Karpas-422 (cell line): ENCODE results near the gene MAD2L2. TPM values are rescaled to one million over a fixed set of nuclear protein-coding genes. Genes with fewer than 3 reads are reported as not detected.
A peak's percentile ranks its signal among the peaks of the same experiment; 100 is the strongest.

Experiments
- DNase-seq: peaks from one replicate; pipeline ENCODE4 v3.0.0-alpha.2; 2015
- H2AFZ ChIP-seq: fragments of 200-600 bp; sonication (generic); 2 replicates; pipeline ENCODE4 v1.6.1; 2014; ENCODE audit warnings: antibody characterized with exemption, low read length, mixed read lengths
- H3K27ac ChIP-seq: fragments of 200-600 bp; sonication (generic); 2 replicates; pipeline ENCODE4 v1.5.1; 2014; ENCODE audit warnings: mild to moderate bottlenecking, low read length, moderate library complexity
- H3K27me3 ChIP-seq: fragments of 200-600 bp; sonication (generic); 2 replicates; pipeline ENCODE4 v1.6.1; 2014; ENCODE audit warnings: low read length, mixed read lengths
- H3K36me3 ChIP-seq: fragments of 200-600 bp; sonication (generic); 2 replicates; pipeline ENCODE4 v1.6.1; 2014; ENCODE audit warnings: low read length, mixed read lengths; ENCODE audit not compliant: insufficient read depth
- H3K4me1 ChIP-seq: fragments of 200-600 bp; sonication (generic); 2 replicates; pipeline ENCODE4 v1.6.1; 2014; ENCODE audit warnings: mild to moderate bottlenecking, low read length, mixed read lengths
- H3K4me2 ChIP-seq: fragments of 200-600 bp; sonication (generic); 2 replicates; pipeline ENCODE4 v1.6.1; 2014; ENCODE audit warnings: low read length, low read depth, mild to moderate bottlenecking; ENCODE audit not compliant: poor library complexity, severe bottlenecking
- H3K4me3 ChIP-seq: fragments of 200-600 bp; sonication (generic); 2 replicates; pipeline ENCODE4 v1.5.1; 2014; ENCODE audit warnings: mild to moderate bottlenecking, antibody characterized with exemption, low read length, mixed read lengths
- H3K79me2 ChIP-seq: fragments of 200-600 bp; sonication (generic); 2 replicates; pipeline ENCODE4 v1.6.1; 2014; ENCODE audit warnings: mild to moderate bottlenecking, low read length, mixed read lengths
- H3K9ac ChIP-seq: fragments of 200-600 bp; sonication (generic); 2 replicates; pipeline ENCODE4 v1.6.0; 2014; ENCODE audit warnings: low read length
- H3K9me2 ChIP-seq: fragments of 200-600 bp; sonication (generic), shearing (Covaris generic); replicated peaks from 2 replicates; pipeline ENCODE4 v1.6.0; 2014; ENCODE audit warnings: mild to moderate bottlenecking, low read length, moderate library complexity; ENCODE audit not compliant: insufficient read depth
- H3K9me3 ChIP-seq: fragments of 300-700, 200-600 bp; sonication (generic); 2 replicates; pipeline ENCODE4 v1.6.1; 2014; ENCODE audit warnings: low read length, mixed read lengths
- H4K20me1 ChIP-seq: fragments of 200-600 bp; sonication (generic); 2 replicates; pipeline ENCODE4 v1.6.1; 2014; ENCODE audit warnings: mild to moderate bottlenecking, antibody characterized with exemption, low read length, low read depth; ENCODE audit not compliant: insufficient read depth
- total RNA-seq: library from RNA; depleted of rRNA; stranded (reverse); fragments of >200 nt; shearing (Covaris generic); gene quantifications from 2 replicates; pipeline ENCODE4 v1.2.3, GENCODE V29; 2014; ENCODE audit warnings: low replicate concordance; rRNA removed

The MAD2L2 gene
- 89.3 and 117 TPM in 2 replicates for total RNA-seq

DNA sequence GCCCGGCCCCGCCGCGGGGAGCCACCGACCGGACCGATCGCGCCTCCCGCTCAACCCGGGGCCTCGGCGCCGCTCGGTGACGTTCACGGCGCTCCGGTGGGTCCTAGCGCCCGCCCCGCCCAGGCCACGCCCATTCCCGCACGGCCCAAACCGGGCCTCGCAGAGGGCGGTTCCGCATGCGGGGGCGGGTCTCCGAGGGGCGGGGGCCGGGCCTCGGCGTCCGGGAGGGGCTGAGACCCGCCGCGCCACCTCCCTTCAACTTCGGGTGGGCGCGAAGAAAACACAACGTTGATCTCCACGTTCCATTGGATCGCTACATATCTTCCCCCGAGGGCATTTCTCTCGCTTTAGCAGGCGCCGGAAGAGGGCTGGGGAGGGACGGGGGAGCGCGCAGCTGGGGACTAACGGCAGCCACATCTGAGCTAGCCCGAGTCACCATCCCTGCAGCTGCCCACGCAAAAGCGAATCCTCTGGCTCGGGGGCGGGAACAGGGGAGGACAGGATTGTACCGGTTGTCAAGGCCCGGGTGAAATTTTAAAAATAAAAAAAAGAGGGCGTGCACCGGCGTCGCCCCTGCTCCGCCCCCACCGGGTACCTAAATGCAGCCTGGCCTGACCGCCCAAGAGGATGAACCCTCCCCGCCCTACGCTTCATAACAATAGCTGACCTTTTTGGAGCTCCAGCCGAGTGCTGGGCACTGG lies at the start of gene MAD2L2:
Gene MAD2L2 (minus strand): TSS at position 78 of the 701 bp plus-strand sequence. CDS start 547 bp downstream, outside the sequence.
- Histone ChIP-seq H3K27ac (peak within 1 kb of the TSS; percentile 91), H3K4me3 (peak within 1 kb of the TSS; percentile 95), H2AFZ (peak within 1 kb of the TSS; percentile 98), H3K79me2 (peaks cover 15% of the 10 kb centered on the region), H3K4me2 (peak within 1 kb of the TSS; percentile 90), H3K9me3 (no peaks in the 10 kb centered on the region), H3K36me3 (no peaks in the 10 kb centered on the region), H3K27me3 (no peaks in the 10 kb centered on the region), H3K4me1 (peaks cover 50% of the 10 kb centered on the region), H3K9me2 (no peaks in the 10 kb centered on the region), H4K20me1 (no peaks in the 10 kb centered on the region), H3K9ac (peak within 1 kb of the TSS; percentile 94)
- peak; percentile 94 for DNase-seq

GRCh38 chr1:11730429-11730891 lies 49.5 kb upstream of the MAD2L2 start:
- H3K4me3 ChIP-seq = no peak overlapping the region
- peak overlapping the region; percentile 52 for H3K9ac ChIP-seq
- H3K4me2 ChIP-seq = peak overlapping the region; percentile 28
- H4K20me1 ChIP-seq = no peaks in the 10 kb centered on the region
- H3K36me3 ChIP-seq = no peaks in the 10 kb centered on the region
- no peaks in the 10 kb centered on the region for H3K79me2 ChIP-seq
- H2AFZ ChIP-seq = peak overlapping the region; percentile 76; the same call in 1 of the 2 replicates
- no peaks in the 10 kb centered on the region for H3K9me3 ChIP-seq
- peaks cover 9% of the 10 kb centered on the region for H3K4me1 ChIP-seq
- no peaks in the 10 kb centered on the region for H3K9me2 ChIP-seq
- no peaks in the 10 kb centered on the region for H3K27me3 ChIP-seq
- peak; percentile 68 for DNase-seq
- no peak overlapping the region for H3K27ac ChIP-seq

DNA sequence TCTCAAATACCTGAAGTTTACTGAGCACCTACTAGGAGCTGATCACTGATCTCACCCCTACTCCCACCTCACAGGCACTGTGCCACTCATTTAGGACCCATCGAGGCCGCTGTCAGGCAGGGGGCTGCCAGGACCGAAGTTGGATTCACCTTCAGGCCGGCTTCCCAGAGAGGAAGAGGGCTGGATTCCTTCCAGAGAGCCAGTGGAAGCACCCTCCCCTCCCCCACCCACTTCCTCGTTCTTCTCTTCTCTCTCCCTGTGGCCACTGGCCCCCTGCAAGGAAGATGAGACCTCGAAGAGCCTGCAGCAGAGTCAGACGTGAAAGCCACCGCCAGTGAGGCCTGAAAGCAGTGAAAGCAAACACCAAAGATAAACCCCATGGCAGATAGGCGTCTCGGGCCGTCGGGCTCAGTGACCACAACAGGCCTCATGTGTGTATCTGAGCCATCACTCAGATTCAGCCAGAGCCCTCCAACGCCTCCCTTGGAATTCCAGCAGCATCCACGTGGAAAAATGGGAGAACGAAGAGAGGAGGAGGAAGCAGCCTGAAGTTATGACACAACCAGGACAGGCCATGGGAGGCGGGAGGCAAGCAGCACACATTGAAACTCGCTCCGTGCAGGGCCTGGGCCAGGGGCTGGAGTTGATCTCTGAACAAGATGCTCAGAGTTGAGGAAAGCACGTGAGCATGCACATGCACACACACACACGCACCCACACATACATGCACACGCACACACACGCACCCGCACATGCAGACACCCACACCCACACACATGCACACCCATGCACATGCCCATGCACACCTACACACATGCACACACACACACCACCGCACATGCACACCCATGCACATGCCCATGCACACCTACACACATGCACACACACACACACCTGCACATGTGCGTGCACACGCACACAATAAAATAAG lies 48.8 kb upstream of the MAD2L2 start:
- Histone ChIP-seq H3K9ac (no peak overlapping the region), H3K4me1 (peaks cover 9% of the 10 kb centered on the region), H3K4me2 (no peak overlapping the region), H3K9me3 (no peaks in the 10 kb centered on the region), H3K27me3 (no peaks in the 10 kb centered on the region), H3K4me3 (no peak overlapping the region), H2AFZ (no peak overlapping the region; the same call in 1 of the 2 replicates), H4K20me1 (no peaks in the 10 kb centered on the region), H3K9me2 (no peaks in the 10 kb centered on the region), H3K79me2 (no peaks in the 10 kb centered on the region), H3K36me3 (no peaks in the 10 kb centered on the region), H3K27ac (no peak overlapping the region)
- no peak for DNase-seq

- Histone ChIP-seq H3K9ac (no peak overlapping the region), H3K36me3 (no peaks in the 10 kb centered on the region), H3K4me1 (peaks cover 9% of the 10 kb centered on the region), H3K9me3 (no peaks in the 10 kb centered on the region), H3K27me3 (no peaks in the 10 kb centered on the region), H3K27ac (no peak overlapping the region), H3K4me3 (no peak overlapping the region), H3K4me2 (no peak overlapping the region), H4K20me1 (no peaks in the 10 kb centered on the region), H3K79me2 (no peaks in the 10 kb centered on the region), H3K9me2 (no peaks in the 10 kb centered on the region), H2AFZ (no peak overlapping the region)
- DNase-seq = no peak
These were observed 48.2 kb upstream of the MAD2L2 start for GRCh38 chr1:11729155-11729497.

- no peak overlapping the region for H2AFZ ChIP-seq
- no peaks in the 10 kb centered on the region for H3K9me2 ChIP-seq
- no peaks in the 10 kb centered on the region for H3K79me2 ChIP-seq
- no peaks in the 10 kb centered on the region for H3K36me3 ChIP-seq
- H3K27ac ChIP-seq = no peak overlapping the region
- no peaks in the 10 kb centered on the region for H3K9me3 ChIP-seq
- peaks cover 9% of the 10 kb centered on the region for H3K4me1 ChIP-seq
- H3K27me3 ChIP-seq = no peaks in the 10 kb centered on the region
- H3K4me2 ChIP-seq = no peak overlapping the region
- H3K4me3 ChIP-seq = no peak overlapping the region
- no peak for DNase-seq
- no peaks in the 10 kb centered on the region for H4K20me1 ChIP-seq
- no peak overlapping the region for H3K9ac ChIP-seq
These were observed 47.3 kb upstream of the MAD2L2 start for GRCh38 chr1:11728126-11728806.

- peaks cover 9% of the 10 kb centered on the region for H3K4me1 ChIP-seq
- no peak for DNase-seq
- H3K4me3 ChIP-seq = no peak overlapping the region
- H3K9ac ChIP-seq = no peak overlapping the region
- H4K20me1 ChIP-seq = no peaks in the 10 kb centered on the region
- H3K27ac ChIP-seq = no peak overlapping the region
- no peaks in the 10 kb centered on the region for H3K9me3 ChIP-seq
- no peaks in the 10 kb centered on the region for H3K36me3 ChIP-seq
- H3K27me3 ChIP-seq = no peaks in the 10 kb centered on the region
- no peak overlapping the region for H2AFZ ChIP-seq
- H3K79me2 ChIP-seq = no peaks in the 10 kb centered on the region
- no peak overlapping the region for H3K4me2 ChIP-seq
- H3K9me2 ChIP-seq = no peaks in the 10 kb centered on the region
These were observed 46.2 kb upstream of the MAD2L2 start for GRCh38 chr1:11727119-11727518.

GRCh38 chr1:11725616-11726015 lies 44.7 kb upstream of the MAD2L2 start:
- no peak for DNase-seq
- no peak overlapping the region for H3K9ac ChIP-seq
- no peaks in the 10 kb centered on the region for H3K79me2 ChIP-seq
- no peaks in the 10 kb centered on the region for H3K27me3 ChIP-seq
- no peak overlapping the region for H3K27ac ChIP-seq
- no peaks in the 10 kb centered on the region for H3K9me3 ChIP-seq
- no peak overlapping the region for H3K4me3 ChIP-seq
- H3K9me2 ChIP-seq = no peaks in the 10 kb centered on the region
- H2AFZ ChIP-seq = no peak overlapping the region
- no peaks in the 10 kb centered on the region for H4K20me1 ChIP-seq
- H3K4me1 ChIP-seq = peaks cover 8% of the 10 kb centered on the region
- no peaks in the 10 kb centered on the region for H3K36me3 ChIP-seq
- H3K4me2 ChIP-seq = no peak overlapping the region

- H3K27me3 ChIP-seq = no peaks in the 10 kb centered on the region
- no peak for DNase-seq
- no peak overlapping the region for H3K27ac ChIP-seq
- H3K9me2 ChIP-seq = no peaks in the 10 kb centered on the region
- H3K9ac ChIP-seq = no peak overlapping the region
- H3K79me2 ChIP-seq = no peaks in the 10 kb centered on the region
- H3K36me3 ChIP-seq = no peaks in the 10 kb centered on the region
- H3K4me3 ChIP-seq = no peak overlapping the region
- H2AFZ ChIP-seq = no peak overlapping the region
- no peaks in the 10 kb centered on the region for H3K9me3 ChIP-seq
- H4K20me1 ChIP-seq = no peaks in the 10 kb centered on the region
- peaks cover 4% of the 10 kb centered on the region; the same call in 1 of the 2 replicates for H3K4me1 ChIP-seq
- no peak overlapping the region for H3K4me2 ChIP-seq
These were observed 41.6 kb upstream of the MAD2L2 start for GRCh38 chr1:11722538-11722937.
